Psoas muscle (tissue), 8 donors: Measurements from ENCODE around the gene TEX54. TPM values are rescaled to one million over a fixed set of nuclear protein-coding genes. Genes with fewer than 3 reads are reported as not detected.

Experiments
- ATAC-seq, 4 donors: fragments of 200-7000 bp; cut with Tn5 transposase; one replicate each; pipeline ENCODE4 v1.9.1; 2020; ENCODE audit warnings: moderate library complexity in 3 of 4, mild to moderate bottlenecking in 2 of 4
- DNase-seq, 2 donors: peaks; one replicate each; pipeline ENCODE4 v3.0.0-alpha.2; 2020
- H3K27ac ChIP-seq: fragments of 200-600 bp; one replicate; pipeline ENCODE4 v1.8.0; 2022
- H3K27me3 ChIP-seq, 3 donors: fragments of 200-600 bp in 1 of 3; one replicate each; pipeline versions ENCODE4 v1.6.1 to v1.8.0; 2013 to 2022; ENCODE audit warnings: low read length in 2 of 3, mild to moderate bottlenecking in 2 of 3, moderate library complexity in 1 of 3; ENCODE audit not compliant: insufficient read depth in 3 of 3
- H3K36me3 ChIP-seq, 2 donors: fragments of 200-600 bp in 1 of 2; one replicate each; pipeline versions ENCODE4 v1.6.1 to v1.8.0; 2013 to 2022; ENCODE audit warnings: low read depth in 1 of 2, mild to moderate bottlenecking in 1 of 2, moderate library complexity in 1 of 2; ENCODE audit not compliant: insufficient read depth in 1 of 2
- H3K4me1 ChIP-seq: fragments of 200-600 bp; one replicate; pipeline ENCODE4 v1.8.0; 2022
- H3K4me3 ChIP-seq: fragments of 200-600 bp; one replicate; pipeline ENCODE4 v1.8.0; 2022; ENCODE audit warnings: mild to moderate bottlenecking
- H3K9me3 ChIP-seq: fragments of 200-600 bp; one replicate; pipeline ENCODE4 v1.8.0; 2022
- WGBS, 3 donors: extraction: QIAGEN DNeasy Blood & Tissue Kit; methylation state at CpG; one replicate each; pipeline versions ENCODE4 v1.1.6 to v1.1.7; 2013; 5-methylcytosine and 5-hydroxymethylcytosine counted together
- intact Hi-C, 2 donors: fragments of 100-400 bp; cut with DNase I; formaldehyde crosslinking; loops; one replicate each; pipeline versions ENCODE4 v1.11.0 to v1.14.2; 2022
- long read RNA-seq, 2 donors: library from polyadenylated mRNA; unstranded; transcript quantifications; one replicate each; pipeline ENCODE4 v2.0.0, GENCODE V29; 2021
- polyA plus RNA-seq, 3 donors: library from polyadenylated mRNA; stranded (reverse); fragments of 200-250 nt; gene quantifications; one replicate each; pipeline ENCODE4 v1.2.3, GENCODE V29; 2013
- total RNA-seq, 4 donors: library from RNA; stranded (reverse); fragmentation: NEBNext Ultra II Directional in 2 of 4; extraction: Animal tissue kit (Norgen Biotek cat#: 25700) in 2 of 4; gene quantifications; one replicate each; pipeline versions ENCODE4 v1.2.1 to v1.2.4, GENCODE V29; 2021 to 2023
- TF ChIP-seq, protein P1 (sequence below): fragments of 200-600 bp; IDR thresholded peaks from one replicate; pipeline ENCODE4 v1.8.0; 2022; ENCODE audit warnings: antibody characterized with exemption
- donor health status: healthy with polysubstance abuse.
- donor health status: DM: no; HTN: no; CAD: no; lungs with moderate emphysema.
- donor health status: Bipolar disorder and iron deficiency.
- donor health status: healthy.
- donor health status: DM: yes; HTN: yes; CAD: no.
- donor health status: DM: no; HTN: no; CAD: no.
- donor health status: DM: no; HTN: no; CAD: no.
- donor health status: DM: yes; HTN: yes; CAD: no.

TEX54 gene
- total RNA-seq (not detected), polyA plus RNA-seq (not detected)
- long read RNA-seq, donor 1, result 0 reads
- long read RNA-seq, donor 2, result 0 reads

DNA sequence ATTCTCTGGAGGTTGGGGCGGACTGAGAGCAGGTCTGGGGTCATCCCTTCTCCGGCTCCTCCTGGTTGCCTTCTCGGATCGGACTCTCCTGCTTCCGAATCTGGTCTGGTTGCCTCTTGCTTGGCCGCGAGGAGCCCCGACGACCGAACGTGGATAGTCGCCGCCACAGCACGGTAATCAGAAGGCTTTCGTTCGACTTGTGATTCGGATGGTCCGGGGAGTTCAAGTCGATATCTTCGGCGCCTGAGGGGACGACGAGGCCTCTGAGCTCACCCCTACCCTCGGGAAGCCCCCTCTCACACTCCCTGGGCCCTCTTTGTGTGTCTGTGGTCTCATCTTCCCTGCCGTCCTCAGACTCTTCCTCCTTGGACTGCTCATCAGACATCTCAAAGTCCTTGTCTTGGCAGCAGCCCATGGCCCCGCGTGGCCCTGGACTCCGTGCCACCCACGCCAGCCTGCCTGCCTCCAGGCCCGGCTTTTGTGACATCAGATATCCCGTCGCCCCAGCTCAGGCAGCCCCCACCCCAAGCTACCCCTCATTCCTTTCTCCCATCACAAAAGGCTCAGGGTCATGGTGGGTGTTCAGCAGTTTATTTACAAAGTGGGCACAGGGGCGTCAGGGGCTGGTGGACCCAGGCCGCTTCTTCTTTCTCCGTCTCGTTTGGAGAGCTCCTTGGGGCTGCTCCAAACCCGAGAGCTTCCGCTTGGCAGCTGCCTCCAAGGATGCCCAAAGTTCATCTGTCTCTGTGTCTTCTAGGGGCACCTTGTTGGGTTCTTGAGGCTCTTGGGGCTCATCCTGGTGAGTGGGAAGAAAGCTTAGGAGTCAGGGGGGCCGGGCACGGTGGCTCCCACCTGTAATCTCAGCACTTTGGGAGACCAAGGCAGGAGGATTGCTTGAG is at the start of gene TEX54:
Gene TEX54 (minus strand): TSS at position 506 of the 899 bp plus-strand sequence.
- peaks cover 6 to 67% of the 10 kb centered on the region in 2 donors for H3K36me3 ChIP-seq
- TF ChIP-seq, protein P1, sequence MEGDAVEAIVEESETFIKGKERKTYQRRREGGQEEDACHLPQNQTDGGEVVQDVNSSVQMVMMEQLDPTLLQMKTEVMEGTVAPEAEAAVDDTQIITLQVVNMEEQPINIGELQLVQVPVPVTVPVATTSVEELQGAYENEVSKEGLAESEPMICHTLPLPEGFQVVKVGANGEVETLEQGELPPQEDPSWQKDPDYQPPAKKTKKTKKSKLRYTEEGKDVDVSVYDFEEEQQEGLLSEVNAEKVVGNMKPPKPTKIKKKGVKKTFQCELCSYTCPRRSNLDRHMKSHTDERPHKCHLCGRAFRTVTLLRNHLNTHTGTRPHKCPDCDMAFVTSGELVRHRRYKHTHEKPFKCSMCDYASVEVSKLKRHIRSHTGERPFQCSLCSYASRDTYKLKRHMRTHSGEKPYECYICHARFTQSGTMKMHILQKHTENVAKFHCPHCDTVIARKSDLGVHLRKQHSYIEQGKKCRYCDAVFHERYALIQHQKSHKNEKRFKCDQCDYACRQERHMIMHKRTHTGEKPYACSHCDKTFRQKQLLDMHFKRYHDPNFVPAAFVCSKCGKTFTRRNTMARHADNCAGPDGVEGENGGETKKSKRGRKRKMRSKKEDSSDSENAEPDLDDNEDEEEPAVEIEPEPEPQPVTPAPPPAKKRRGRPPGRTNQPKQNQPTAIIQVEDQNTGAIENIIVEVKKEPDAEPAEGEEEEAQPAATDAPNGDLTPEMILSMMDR, result no peak
- DNase-seq (peak; percentile 45 to 64), ATAC-seq (peak; percentile 2 to 33 (median 17))
- no peaks in the 10 kb centered on the region for H3K27me3 ChIP-seq
- peaks cover 27% of the 10 kb centered on the region for H3K4me1 ChIP-seq
- intact Hi-C loops, result loop anchor here (5.0 kb wide), 2 partner anchors 35 to 45 kb away; partner anchors contain the start of gene TMEM179B (in 1 of the 2)
- peak within 1 kb of the TSS; percentile 98 for H3K27ac ChIP-seq
- no peaks in the 10 kb centered on the region for H3K9me3 ChIP-seq
- WGBS, 3 donors, result 6 to 9% (median 8%) methylated on average over 40 of the region's 40 CpGs
- H3K4me3 ChIP-seq, result peak within 1 kb of the TSS; percentile 99

DNA sequence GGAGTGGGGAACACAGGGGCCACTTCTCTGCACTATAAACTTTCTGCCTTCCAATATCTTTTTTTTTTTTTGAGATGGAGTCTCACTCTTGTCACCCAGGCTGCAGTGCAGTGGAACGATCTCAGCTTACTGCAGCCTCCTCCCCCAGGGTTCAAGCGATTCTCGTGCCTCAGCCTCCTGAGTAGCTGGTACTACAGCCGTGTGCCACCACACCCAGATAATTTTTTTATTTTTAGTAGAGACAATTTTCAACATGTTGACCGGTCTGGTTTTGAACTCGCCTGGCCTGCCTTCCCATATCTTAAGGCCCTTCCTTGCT is 49.7 kb upstream of the TEX54 start:
- Histone ChIP-seq H3K27me3 (no peaks in the 10 kb centered on the region), H3K4me1 (peaks cover 44% of the 10 kb centered on the region), H3K36me3 (peaks cover 21 to 55% of the 10 kb centered on the region in 2 donors), H3K9me3 (no peaks in the 10 kb centered on the region), H3K4me3 (peak overlapping the region; percentile 99), H3K27ac (peak overlapping the region; percentile 100)
- WGBS, 3 donors, result 52 to 69% (median 60%) methylated on average over 6 of the region's 6 CpGs
- TF ChIP-seq, protein P1, result no peak
- DNase-seq, result no peak
- ATAC-seq, result no peak
- intact Hi-C loops, result no loop called here

DNA sequence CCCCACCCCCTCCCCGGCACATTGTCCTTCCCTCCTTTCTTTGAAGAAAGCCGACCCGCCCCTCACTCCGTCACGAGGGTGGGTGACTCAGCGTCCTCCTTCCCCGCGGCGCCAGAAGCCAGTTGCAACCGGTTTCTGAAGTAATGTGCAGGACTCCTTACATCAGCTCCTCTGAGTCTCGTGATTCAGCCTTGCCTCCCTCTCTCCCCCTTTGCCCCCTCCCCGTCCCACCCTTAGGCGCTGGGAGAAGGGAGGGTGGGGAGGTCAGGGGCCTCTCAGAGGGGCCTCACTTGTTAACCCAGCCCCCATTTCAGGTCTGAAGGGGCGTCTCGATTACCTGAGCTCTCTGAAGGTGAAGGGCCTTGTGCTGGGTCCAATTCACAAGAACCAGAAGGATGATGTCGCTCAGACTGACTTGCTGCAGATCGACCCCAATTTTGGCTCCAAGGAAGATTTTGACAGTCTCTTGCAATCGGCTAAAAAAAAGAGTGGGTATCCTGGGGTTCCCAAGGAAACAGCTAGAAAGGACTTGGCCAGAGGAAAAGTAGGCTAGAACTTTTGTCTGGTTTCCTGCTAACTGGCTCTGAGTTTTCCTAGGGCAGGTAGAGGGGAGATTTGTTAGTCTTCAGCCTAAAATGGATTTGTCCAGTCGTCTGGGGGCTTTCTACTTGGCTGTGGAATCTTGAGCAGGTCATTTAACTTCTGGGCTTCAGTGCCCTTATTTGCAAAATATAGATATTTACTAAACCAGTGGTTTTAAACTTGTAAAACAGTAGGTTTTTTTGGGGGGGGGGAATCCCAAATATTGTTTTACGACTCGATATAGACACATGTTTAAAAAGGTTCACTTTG is 49.2 kb upstream of the TEX54 start:
- no peaks in the 10 kb centered on the region for H3K27me3 ChIP-seq
- H3K4me1 ChIP-seq, result peaks cover 41% of the 10 kb centered on the region
- peaks cover 17 to 49% of the 10 kb centered on the region in 2 donors for H3K36me3 ChIP-seq
- H3K9me3 ChIP-seq, result no peaks in the 10 kb centered on the region
- 6 to 9% (median 7%) methylated on average over 17 to 21 of the region's 21 CpGs for WGBS, 3 donors
- H3K4me3 ChIP-seq, result peak overlapping the region; percentile 99
- peak overlapping the region; percentile 100 for H3K27ac ChIP-seq
- DNase-seq, result peak; percentile 96 to 97
- TF ChIP-seq, protein P1, result no peak
- ATAC-seq, result peak; percentile 79 to 85 (median 83)
- intact Hi-C loops, result loop anchor here in 1 of 2 donors (2.0 kb wide), 1 partner anchor 41 kb away; no protein-coding TSS in a partner anchor

- peak within 1 kb of the TSS; percentile 99 for H3K4me3 ChIP-seq
- H3K9me3 ChIP-seq, result no peaks in the 10 kb centered on the region
- ATAC-seq, result peak; percentile 85 to 89 (median 88)
- TF ChIP-seq, protein P1, result peak; percentile 59
- H3K4me1 ChIP-seq, result peaks cover 41% of the 10 kb centered on the region
- H3K27ac ChIP-seq, result peak within 1 kb of the TSS; percentile 100
- intact Hi-C loops, result loop anchor here in 1 of 2 donors (2.0 kb wide), 1 partner anchor 40 kb away; no protein-coding TSS in a partner anchor
- no peaks in the 10 kb centered on the region for H3K27me3 ChIP-seq
- 0% methylated on average over 58 to 69 of the region's 69 CpGs for WGBS, 3 donors
- peak; percentile 91 to 95 for DNase-seq
- H3K36me3 ChIP-seq, result peaks cover 16 to 41% of the 10 kb centered on the region in 2 donors
Observed at GRCh38 chr11:62880803-62881578, 48.4 kb upstream of the TEX54 start, which contains the start of gene SLC3A2. Gene SLC3A2 (plus strand): TSS chr11:62880896. CDS start chr11:62881024, 128 bp downstream.
